Activated CD4-positive, CD25-positive, alpha-beta regulatory T cell treated with anti-CD3 and anti-CD28 coated beads, Interleukin-2, amount 50 U/mL, for 24 hours (primary cell): ENCODE measurements around the gene PSMD4.
"Not testable (repeated sequence)": the region's sequence is repeated elsewhere in the genome, so short reads cannot be mapped to it uniquely, and the experiment has no call there.

Source experiments
- ATAC-seq, 2 donors: fragments of 150-1000 bp; cut with Tn5 transposase; one replicate each; pipeline ENCODE4 v1.10.0; 2021; ENCODE audit warnings: mild to moderate bottlenecking in 1 of 2, moderate library complexity in 1 of 2

PSMD4 gene

DNA sequence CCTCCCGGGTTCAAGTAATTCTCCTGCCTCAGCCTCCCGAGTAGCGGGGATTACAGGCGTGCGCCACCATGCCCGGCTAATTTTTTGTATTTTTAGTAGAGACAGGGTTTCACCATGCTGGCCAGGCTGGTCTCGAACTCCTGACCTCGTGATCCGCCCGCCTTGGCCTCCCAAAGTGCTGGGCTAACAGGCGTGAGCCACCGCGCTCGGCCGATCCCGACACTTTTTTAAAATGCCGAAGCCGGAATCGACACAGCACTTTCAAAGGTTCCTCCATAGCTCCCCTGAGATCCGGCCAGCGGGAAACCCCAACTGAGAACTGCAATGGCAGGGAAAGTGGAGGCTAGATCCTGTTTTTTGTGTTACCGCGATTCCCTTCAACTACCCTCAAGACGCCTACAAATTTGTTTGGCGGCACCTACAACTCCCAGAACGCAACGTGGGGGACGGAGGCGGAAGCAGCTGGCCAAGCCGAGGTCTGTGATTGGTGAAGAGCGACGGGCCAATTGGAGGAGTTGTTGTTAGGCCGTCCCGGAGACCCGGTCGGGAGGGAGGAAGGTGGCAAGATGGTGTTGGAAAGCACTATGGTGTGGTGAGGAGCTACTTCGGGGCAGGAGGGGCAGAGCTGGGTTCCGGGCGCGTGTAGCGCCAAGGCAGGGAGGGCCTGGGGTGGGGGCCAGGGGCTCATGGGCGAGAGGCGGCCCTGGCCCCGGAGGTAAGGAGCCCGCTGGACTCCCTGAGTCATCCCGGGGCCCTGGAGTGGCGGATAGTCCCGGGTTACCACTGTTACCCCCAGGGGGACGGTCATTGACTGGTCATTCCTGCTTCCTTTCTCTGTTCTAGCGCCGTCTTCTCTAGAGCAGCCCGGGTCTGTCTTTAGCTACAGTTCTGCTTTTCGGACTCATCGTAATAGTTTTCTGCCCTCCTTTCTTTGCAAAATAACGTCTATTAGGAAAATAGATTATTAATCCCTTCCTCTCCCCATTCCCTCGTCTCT lies at the start of gene PSMD4:
Gene PSMD4, plus strand, starts transcription at position 518 of the 997 bp plus-strand sequence. Its CDS starts 49 bp downstream, at position 567.
- ATAC-seq, result peak; percentile 97 to 98

DNA sequence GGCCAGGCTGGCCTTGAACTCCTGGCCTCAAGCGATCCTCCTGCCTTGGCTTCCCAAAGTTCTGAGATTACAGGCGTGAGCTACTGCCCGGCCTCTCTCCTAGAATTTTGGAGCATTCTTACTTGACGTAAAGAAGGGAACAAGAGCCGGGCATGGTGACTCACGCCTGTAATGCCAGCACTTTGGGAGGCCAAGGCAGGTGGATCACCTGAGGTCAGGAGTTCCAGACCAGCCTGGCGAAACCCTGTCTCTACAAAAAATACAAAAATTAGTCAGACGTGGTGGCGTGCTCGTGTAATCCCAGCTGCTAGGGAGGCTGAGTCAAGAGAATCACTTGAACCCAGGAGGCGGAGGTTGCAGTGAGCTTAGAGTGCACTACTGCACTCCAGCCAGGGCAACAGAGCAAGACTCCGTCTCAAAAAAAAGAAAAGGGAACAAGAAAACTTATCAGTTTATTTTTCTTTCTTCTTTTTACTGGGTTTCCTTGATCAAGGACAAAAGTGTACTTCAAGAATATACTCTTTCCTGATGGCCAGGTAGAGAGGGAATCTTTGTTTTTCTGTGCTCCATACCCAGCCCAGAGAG lies 49.1 kb upstream of the PSMD4 start:
- not testable (repeated sequence) for ATAC-seq

DNA sequence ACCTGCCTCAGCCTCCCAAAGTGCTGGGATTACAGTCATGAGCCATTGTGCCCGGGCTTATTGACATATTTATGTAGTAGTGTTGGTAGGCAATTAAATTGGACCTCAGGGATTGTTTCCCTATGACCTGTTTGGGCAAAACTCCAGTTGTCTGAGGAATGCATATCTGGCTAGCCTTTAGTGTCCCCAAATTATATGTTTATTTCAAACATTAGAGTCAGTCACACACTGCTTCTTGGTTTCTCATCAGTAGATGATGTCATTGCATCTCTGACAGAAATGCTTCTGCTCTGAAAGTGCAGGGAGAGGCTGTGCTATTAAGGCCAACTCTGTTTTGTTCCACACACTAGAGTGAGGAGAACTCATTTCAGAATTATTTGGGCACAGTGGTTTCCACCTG lies 43.7 kb upstream of the PSMD4 start:
- no peak for ATAC-seq

DNA sequence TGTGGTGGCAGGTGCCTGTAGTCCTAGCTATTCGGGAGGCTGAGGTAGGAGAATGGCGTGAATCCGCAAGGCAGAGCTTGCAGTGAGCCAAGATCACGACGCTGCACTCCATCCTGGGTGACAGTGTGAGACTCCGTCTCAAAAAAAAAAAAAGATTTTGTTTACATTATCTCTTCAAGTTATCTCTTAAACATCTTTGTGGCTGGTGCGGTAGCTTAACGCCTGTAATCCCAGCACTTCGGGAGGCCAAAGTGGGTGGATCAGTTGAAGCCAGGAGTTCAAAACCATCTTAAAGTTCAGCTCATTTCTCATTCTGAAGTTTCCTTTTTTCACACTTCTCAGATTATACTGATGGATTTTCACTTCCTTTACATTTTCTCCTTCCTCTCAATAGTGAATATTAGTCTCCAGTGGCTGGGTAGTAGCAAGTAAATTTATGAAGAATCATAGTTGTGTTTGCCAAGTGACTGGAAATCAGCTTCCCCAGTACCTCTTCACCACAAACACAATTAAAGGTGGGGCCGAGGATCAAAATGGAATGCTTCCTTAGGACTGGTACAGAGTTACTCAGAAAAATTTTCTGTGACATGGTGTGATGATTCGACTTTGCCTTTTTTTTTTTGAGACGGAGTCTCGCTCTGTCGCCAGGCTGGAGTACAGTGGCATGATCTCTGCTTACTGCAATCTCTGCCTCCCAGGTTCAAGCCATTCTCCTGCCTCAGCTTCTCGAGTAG lies 42.4 kb upstream of the PSMD4 start:
- no peak for ATAC-seq

DNA sequence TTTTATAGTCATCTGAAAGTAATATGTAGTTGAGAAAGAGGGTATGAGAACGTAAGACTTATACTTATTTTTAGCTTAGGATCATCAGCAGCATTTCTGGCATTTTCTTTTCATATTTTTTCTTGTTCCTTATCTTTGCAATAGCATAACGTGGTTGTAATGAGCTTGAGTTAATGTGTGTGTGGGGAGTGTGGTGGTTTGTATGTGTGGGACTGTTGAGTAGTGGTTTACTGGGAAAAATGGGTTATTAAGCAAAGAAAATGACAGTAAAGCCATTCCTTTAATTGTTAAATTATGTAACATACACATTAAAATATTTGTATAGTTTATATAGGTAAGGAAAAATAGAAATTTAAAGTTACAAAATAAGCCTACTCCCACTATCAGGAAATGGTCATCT lies 41.0 kb upstream of the PSMD4 start:
- no peak for ATAC-seq

DNA sequence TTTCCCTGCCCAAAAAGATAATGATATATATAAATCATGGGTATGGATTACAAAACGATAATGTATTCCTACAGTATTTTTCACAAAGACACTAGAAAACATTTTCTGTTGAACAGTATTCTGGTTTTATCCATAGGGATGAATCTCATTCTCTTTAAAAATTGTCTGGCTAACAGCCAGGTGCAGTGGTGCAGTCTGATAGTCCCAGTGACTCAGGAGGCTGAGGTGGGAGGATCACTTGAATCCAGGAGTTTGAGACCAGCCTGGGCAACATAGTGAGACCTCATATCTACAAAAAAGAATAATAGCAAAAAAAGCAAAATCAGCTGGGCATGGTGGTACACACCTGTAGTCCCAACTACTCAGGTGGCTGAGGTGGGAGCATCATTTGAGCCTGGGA lies 32.9 kb upstream of the PSMD4 start:
- ATAC-seq, result no peak

DNA sequence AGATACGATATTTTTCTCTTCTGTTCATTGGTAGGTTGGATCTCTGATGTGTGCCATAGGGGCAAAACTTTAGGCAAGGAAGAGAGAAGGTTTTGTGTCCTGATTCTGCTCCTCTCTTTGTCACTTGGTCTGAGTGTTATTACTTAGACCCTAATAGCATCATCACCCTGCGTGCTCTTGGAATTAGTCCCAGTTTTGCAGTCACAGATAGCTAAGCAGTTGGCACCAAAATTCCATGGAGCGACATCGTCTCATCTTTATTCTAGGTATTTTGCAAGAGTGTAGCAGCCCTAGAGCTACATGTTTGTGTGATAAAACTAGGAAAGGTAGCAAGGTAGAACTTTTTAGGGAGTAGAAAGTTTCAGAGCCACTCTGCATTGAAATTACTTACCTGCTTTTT lies 32.4 kb upstream of the PSMD4 start:
- no peak for ATAC-seq

DNA sequence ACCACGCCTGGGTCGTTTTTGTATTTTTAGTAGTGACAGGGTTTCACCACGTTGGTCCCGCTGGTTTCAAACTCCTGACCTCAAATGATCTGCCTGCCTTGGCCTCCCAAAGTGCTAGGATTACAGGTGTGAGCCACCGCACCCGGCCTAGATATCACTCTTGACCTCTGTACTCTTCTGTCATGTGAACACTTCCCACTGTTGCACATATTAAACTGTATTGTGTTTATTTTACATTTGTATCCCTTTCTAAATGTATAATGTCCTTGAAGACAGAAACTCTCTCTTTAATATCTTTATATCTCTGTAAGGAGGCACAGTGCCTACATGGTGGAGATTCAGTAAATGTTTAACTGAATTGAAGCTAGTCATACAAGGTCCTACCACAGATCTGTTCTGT lies 19.3 kb upstream of the PSMD4 start:
- no peak for ATAC-seq

DNA sequence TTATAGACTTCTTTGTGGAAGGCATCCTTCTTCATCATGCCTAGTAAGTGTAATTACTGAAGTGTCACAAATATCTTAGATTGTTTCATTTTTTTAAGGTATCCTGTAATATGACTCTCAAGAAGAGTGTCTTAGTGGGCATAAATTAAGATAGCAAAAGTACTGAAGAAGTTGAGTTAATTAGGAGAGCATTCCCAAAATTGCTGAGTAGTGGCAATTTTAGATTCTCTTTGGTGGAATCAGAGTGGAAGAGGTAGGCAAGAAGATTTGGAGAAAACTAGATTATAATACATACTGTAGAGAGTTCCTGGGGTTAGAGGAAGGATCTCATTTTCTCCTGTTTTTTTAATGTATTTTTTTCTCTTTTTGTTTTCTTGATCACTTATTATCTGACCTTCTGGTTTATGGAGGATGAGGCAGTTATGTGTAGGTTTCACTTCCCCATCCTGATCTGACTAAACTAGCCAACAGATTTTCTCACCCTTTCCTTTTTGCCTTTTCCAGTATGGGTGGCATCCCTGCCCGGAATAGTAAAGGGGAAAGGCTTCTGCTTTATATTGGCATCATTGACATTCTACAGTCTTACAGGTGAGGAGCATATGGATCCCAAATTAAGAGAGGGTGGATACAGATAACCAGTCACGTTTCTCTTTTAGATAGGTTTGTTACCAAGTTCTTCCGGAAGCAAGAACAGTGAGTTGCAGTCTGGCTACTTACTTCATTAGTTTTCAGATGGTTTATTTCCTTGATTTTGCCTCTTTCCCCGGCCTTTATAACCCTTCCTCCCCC lies 16.7 kb upstream of the PSMD4 start:
- ATAC-seq, result no peak

DNA sequence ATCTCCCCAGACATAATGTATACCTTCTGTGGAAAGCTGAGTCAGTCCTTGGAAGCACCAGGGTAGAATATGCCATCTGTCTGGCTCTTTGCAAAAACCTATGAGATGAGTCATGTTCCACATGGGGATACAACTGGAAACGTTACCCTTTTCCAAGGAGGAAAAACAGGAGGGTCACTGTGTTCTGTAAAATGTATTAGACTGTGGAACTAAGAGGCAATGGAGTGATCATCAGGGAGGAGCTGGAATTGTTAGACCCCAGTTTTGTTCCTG lies 16.1 kb upstream of the PSMD4 start:
- no peak for ATAC-seq

DNA sequence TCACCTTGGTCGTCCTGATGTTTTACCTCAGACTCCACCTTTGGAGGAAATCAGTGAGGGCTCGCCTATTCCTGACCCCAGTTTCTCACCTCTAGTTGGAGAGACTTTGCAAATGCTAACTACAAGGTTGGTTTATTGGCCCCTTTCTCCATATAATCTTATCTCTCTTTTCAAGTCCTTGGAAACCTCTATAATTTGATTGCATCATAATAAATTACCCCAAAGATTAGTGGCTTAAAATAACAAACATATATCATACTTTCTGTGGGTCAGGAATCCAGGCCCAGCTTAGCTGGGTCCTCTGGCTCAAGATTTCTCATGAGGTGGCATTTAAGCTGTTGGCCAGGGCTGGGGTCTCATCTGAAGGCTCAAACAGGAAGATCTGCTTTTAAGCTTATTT lies 12.1 kb upstream of the PSMD4 start:
- no peak for ATAC-seq

DNA sequence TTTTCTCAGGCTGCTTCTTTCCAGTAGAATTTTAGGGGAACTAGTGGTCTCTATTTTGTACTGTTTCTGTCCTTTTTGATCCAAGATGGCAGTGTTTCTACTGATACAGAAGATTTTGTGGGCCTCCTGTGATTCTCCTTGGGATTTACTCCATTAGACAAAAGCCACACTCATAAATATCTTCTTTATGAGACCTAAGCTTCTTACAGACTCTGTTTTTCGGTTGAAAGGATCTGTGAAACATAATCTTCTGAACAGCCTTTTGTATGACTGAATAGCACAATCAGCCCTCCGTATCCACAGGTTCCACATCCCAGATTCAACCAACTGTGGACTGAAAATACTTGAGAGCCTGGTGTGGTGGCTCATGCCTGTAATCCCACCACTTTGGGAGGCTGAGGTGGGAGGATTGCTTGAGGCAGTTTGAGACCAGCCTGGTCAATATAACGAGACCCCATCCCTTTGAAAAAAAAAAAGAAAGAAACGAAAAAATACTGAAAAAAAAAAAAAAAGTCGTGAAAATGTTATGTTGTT lies 10.8 kb upstream of the PSMD4 start:
- no peak for ATAC-seq

DNA sequence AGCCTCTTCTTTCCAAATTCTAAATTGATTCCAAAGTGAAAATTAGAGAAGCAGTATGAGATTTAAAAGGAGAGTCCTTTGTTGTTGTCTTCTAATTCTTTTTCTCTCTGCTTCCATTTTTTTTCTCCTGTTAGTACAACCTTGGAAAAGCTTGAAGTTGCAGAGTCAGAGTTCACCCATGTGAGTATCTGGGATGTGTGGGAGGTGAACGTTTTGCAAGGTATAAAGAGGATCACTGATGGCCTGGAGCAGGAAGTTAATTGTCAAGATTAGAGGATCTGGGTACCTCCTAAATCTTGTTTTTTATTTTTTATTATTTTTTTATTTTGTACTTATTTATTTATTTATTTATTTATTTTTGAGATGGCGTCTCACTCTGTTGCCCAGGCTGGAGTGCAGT lies 7.7 kb upstream of the PSMD4 start:
- no peak for ATAC-seq

DNA sequence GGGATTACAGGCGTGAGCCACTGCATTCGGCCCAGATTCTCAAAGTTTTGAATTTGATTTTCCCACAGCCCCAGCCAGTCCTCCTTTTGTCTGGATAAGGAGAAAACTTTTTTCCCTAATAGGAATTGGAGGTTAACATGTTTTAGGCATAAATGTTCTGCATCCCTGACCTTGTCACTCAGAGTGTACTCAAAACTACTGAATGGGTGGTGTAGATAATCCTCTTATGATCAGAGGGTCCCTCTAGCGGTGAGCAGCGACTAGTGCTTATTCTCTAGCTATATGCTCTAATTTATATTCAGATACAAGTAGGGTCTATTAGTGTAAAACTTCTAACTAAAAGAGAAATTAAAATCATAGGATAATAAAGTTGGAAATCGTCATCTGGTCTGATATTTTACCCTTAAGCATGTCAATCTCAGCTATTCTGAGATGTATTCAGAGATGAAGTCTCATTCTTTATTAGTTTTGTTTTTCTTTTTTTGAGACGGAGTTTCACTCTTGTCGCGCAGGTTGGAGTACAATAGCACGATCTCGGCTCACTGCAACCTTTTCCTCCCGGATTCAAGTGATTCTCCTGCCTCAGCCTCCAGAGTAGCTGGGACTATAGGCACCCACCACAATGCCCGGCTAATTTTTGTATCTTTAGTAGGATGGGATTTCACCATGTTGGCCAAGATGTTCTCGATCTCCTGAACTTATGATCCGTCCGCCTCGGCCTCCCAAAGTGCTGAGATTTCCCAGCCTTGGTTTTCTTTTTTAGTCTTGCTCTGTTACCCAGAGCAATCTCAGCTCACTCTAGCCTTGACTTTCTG lies 2.7 kb upstream of the PSMD4 start:
- peak; percentile 36 to 51 for ATAC-seq

DNA sequence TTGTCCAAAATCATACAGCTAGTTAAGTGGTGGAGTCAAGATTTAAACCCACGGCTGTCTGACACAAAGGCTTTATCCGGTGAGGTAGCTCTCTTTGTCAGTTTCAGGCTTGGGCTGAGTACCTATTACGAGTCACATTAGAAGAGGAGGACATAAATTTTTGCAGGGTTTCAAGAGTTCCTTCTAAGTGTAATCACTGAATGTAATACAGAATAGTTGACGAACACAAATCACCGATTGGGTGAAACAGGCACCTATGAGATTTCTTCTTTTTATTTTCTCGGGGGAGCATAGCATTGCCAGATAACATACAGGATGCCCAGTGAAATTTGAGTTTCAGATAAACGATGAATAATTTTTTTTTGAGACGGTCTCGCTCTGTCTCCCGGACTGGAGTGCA lies 847 bp downstream of the PSMD4 start:
- no peak for ATAC-seq

DNA sequence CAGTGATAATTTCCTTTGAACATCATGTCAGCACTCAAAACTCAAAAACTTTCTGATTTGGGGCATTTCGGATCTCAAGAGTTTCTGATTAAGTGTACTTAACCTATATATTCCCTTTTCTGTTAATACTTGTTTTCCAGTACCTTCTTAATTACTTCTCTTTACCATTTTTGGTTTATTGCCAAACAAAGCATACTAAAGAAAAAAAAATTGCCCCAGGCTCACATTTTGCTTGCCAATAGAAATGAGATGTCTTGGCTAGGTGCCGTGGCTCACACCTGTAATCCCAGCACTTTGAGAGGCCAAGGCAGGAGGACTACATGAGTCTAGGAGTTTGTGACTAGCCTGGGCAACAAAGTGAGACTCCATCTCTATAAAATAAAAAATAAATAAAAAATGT lies 4.8 kb downstream of the PSMD4 start:
- ATAC-seq, result no peak

DNA sequence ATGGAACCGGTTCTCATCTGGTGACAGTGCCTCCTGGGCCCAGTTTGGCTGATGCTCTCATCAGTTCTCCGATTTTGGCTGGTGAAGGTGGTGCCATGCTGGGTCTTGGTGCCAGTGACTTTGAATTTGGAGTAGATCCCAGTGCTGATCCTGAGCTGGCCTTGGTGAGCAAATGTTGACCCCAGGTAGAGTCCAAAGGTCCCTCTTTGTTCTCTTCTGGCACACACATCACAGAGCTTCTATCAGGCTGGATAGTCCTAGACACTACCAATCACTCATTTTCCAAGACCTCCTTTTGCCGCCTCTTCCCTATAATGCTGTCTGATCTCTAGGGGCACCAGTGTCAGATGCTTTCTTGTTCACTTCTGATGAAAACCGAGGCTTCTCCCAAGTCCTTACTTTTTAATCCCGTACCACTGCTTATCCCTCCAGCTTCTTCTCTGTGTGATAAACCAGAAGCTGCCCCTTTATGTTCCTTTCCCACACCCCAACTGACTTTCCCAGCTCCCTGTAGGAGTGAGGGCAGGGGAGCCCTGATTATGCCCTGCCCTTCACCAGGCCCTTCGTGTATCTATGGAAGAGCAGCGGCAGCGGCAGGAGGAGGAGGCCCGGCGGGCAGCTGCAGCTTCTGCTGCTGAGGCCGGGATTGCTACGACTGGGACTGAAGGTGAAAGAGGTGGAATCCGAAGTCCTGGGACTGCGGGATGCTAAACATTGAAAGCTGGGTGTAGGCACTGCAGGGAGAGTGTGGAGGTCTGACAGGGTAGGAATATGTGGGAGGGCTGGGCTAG lies 11.1 kb downstream of the PSMD4 start:
- ATAC-seq, result no peak

DNA sequence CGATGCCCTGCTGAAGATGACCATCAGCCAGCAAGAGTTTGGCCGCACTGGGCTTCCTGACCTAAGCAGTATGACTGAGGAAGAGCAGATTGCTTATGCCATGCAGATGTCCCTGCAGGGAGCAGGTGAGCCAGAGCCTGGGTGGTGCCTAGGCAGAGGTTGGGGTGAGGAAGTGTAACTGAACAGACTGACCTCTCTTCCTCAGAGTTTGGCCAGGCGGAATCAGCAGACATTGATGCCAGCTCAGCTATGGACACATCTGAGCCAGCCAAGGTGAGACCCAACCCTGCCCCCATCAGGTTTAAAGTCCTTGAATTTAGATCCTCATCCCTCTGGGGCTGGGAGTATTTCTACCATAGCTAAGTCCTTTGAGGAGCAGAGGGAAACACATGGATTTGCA lies 11.8 kb downstream of the PSMD4 start:
- no peak for ATAC-seq

DNA sequence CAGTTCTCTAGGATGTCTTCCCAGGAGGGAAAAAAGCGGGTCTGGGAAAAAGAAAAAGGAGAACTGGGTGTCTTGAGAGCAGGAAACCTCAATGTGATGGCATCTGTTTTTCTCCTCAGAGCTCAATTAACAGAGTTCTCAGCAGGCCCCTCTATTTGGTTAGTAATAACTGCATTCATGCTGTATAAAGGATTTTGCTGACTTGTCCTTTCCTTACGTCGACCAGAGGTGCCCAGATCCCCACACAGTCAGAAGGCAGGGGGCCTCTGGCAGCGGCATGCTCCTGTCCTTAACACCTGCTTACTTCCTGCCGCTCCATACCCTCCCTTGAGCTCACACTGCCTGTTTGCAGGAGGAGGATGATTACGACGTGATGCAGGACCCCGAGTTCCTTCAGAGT lies 12.3 kb downstream of the PSMD4 start:
- ATAC-seq, result no peak

DNA sequence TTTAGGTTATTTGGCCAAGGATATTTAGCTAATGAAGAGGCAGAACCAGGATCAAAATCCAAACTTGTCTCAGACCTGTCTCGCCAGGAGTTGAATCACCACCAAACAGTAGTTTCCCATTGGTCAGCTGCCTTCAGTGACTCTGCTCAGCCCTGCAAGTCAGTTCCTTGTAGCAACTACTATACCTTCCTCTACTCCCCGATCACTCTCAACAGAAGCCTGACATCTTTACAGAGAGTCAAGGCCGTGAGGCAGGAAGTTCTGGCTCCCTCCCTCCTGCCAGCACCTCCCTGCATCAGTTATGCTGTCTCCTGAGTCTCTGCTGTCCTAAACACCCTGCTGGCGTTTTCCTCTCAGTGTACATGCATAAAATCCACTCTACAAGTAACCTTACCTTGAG lies 13.2 kb downstream of the PSMD4 start:
- ATAC-seq, result no peak

DNA sequence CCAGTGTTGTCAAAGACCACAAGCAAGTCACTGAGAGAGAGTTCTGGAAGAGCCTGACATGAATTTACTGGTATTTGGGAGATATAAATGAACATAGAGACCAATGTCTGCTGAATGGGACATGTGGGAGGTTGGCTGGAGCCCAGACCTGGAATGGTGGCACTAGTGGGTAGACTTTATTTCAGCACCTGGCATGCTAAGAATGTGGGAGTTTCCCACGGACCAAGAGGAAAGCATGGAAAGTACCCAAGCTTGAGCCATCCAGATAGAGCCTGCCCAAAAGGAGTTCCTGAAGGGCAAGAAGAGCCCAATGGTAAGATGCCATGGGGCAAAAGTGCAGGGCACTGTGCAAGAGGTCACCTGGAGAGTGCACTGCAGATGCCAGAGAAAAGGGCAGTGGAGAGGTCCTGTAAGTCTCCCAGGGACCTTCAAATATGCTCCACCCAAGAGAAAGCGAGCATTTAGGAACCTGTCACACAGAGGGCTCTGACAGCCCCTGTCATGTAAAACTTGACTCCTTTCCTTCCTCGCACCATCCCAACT lies 19.5 kb downstream of the PSMD4 start:
- no peak for ATAC-seq
